HepG2 (cell line): ENCODE data around the gene TCEANC2. TPM values are rescaled to one million over a fixed set of nuclear protein-coding genes. Genes with fewer than 3 reads are reported as not detected.

Experiments
- ATF1 ChIP-seq: IDR thresholded peaks from 2 replicates; pipeline ENCODE4 v1.6.1; 2016; ENCODE audit warnings: mild to moderate bottlenecking, control low read depth
- CREM ChIP-seq, 2 experiments: sonication (generic) in 1 of 2; formaldehyde crosslinking in 1 of 2; IDR thresholded peaks; 2 replicates each; pipeline versions ENCODE4 v1.4.0 to v1.6.1; 2016 to 2020; ENCODE audit warnings: antibody characterized with exemption in 1 of 2, mild to moderate bottlenecking in 1 of 2, missing genetic modification reagents in 1 of 2
- GTF3A ChIP-seq: sonication (generic); formaldehyde crosslinking; conservative IDR thresholded peaks from 2 replicates; pipeline ENCODE4 v1.4.0; 2020; ENCODE audit warnings: mild to moderate bottlenecking, missing genetic modification reagents
- HMG20A ChIP-seq: IDR thresholded peaks from 2 replicates; pipeline ENCODE4 v1.6.1; 2016; ENCODE audit warnings: borderline replicate concordance
- IRX3 ChIP-seq: sonication (generic); formaldehyde crosslinking; IDR thresholded peaks from 2 replicates; pipeline ENCODE4 v1.8.1; 2023; ENCODE audit warnings: mild to moderate bottlenecking, low read depth, missing genetic modification reagents, borderline replicate concordance
- KAT8 ChIP-seq: IDR thresholded peaks from 2 replicates; pipeline ENCODE4 v1.6.1; 2016; ENCODE audit warnings: missing genetic modification reagents, missing compliant biosample characterization
- MED1 ChIP-seq: sonication (generic); formaldehyde crosslinking; IDR thresholded peaks from 2 replicates; pipeline ENCODE4 v1.4.0; 2020; ENCODE audit warnings: missing genetic modification reagents
- MEF2D ChIP-seq: sonication (generic); formaldehyde crosslinking; IDR thresholded peaks from 2 replicates; pipeline ENCODE4 v1.5.1; 2020; ENCODE audit warnings: mild to moderate bottlenecking, missing genetic modification reagents
- SCMH1 ChIP-seq: sonication (generic); formaldehyde crosslinking; IDR thresholded peaks from 2 replicates; pipeline ENCODE4 v1.9.0; 2021; ENCODE audit warnings: missing genetic modification reagents, mild to moderate bottlenecking, borderline replicate concordance
- YEATS4 ChIP-seq: sonication (generic); formaldehyde crosslinking; IDR thresholded peaks from 2 replicates; pipeline ENCODE4 v1.4.0; 2020; ENCODE audit warnings: missing genetic modification reagents, borderline replicate concordance
- ZBTB21 ChIP-seq: sonication (generic); formaldehyde crosslinking; IDR thresholded peaks from 2 replicates; pipeline ENCODE4 v1.4.0; 2020; ENCODE audit warnings: missing genetic modification reagents
- ZBTB8A ChIP-seq: sonication (generic); formaldehyde crosslinking; IDR thresholded peaks from 2 replicates; pipeline ENCODE4 v1.4.0; 2020; ENCODE audit warnings: mild to moderate bottlenecking, low read depth, missing genetic modification reagents, borderline replicate concordance
- ZNF143 ChIP-seq: sonication (generic); formaldehyde crosslinking; IDR thresholded peaks from 2 replicates; pipeline ENCODE4 v1.4.0; 2020; ENCODE audit warnings: missing genetic modification reagents
- polyA plus RNA-seq, 8 experiments: library from polyadenylated mRNA; depleted of rRNA in 3 of 8; stranded (reverse) in 7 of 8; unstranded in 1 of 8; fragments of >200 nt; fragmentation: Illumina TruSeq in 4 of 8; extraction: Trizol in 4 of 8; gene quantifications; 2 replicates each; pipeline versions ENCODE4 v1.2.1 to v1.2.3, GENCODE V29; 2011 to 2016; ENCODE audit warnings: low read depth in 4 of 8, missing spikeins in 1 of 8, mixed read lengths in 1 of 8; ENCODE audit not compliant: insufficient read depth in 1 of 8
- total RNA-seq, 5 experiments: library from RNA; depleted of rRNA; stranded (reverse); fragments of >200 nt; fragmentation: Illumina TruSeq; extraction: Trizol; gene quantifications; 2 replicates each; pipeline ENCODE4 v1.2.3, GENCODE V29; 2016; ENCODE audit warnings: low read depth in 1 of 5
- TF ChIP-seq, protein P1 (sequence below): IDR thresholded peaks from 2 replicates; pipeline ENCODE4 v1.6.1; 2016; ENCODE audit warnings: missing compliant biosample characterization, missing genetic modification reagents, borderline replicate concordance
- TF ChIP-seq, protein P2 (sequence below): sonication (generic); formaldehyde crosslinking; IDR thresholded peaks from 2 replicates; pipeline ENCODE4 v1.9.0; 2022; ENCODE audit warnings: low read depth, missing genetic modification reagents
- TF ChIP-seq, protein P3 (sequence below), 2 experiments: sonication (generic) in 1 of 2; formaldehyde crosslinking in 1 of 2; IDR thresholded peaks; 2 replicates each; pipeline versions ENCODE4 v1.4.0 to v1.6.1; 2018 to 2020; ENCODE audit warnings: missing genetic modification reagents in 2 of 2, borderline replicate concordance in 1 of 2, low read depth in 1 of 2, mild to moderate bottlenecking in 1 of 2, missing biosample characterization in 1 of 2
- TF ChIP-seq, protein P4 (sequence below): conservative IDR thresholded peaks from 2 replicates; pipeline ENCODE4 v1.6.1; 2018; ENCODE audit warnings: missing genetic modification reagents

TCEANC2 gene
- total and polyA plus RNA-seq, 2 of the 13 experiments (the other 11 are each of a cell fraction or from before 2014, with no cell fraction given): 3.8 to 5.0 TPM

DNA sequence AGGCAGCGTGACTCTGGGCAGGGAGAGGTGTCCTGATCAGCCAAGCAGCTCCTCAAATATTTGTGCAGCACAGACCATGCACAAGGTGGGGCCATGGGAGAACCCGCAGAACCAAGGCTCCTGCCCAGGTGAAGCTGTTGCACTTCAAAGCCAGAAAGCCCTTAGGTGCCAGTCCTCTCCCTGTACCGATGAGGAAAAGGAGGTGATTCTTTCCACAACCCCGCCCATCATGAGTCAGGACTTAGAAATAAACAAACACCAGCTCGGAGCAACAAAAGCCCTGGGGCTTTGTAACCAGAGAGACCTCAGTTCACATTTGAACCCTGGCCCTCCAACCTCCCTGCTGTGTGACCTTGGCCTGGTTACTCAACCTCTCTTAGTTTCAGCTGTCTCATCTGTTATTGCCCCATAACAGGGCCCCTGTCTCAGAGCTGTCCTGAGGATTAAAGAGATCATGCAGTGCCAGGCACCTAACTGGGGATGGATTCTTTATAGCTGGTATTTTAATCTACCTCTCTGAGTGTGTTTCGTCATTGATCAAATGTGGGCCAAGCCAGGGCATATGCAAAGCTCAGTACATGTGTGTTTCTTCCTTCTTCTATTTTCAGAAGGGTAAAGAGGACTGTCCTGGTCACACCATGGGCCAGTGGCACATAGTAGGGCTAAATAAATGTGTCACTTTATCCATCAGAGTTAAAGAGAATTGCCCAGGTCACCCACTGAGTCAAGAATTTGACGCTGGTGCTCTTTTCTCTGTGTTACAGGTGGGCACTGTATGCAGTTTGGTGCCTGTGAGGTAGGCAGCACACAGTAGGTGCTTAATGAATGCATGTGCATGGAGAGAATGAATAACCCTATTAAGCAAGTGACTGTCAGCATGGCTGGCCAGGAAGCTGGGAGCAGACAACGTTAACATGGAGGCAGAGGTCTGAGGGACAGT, 36.8 kb upstream of the TCEANC2 start (continued):
- TF ChIP-seq, protein P1, sequence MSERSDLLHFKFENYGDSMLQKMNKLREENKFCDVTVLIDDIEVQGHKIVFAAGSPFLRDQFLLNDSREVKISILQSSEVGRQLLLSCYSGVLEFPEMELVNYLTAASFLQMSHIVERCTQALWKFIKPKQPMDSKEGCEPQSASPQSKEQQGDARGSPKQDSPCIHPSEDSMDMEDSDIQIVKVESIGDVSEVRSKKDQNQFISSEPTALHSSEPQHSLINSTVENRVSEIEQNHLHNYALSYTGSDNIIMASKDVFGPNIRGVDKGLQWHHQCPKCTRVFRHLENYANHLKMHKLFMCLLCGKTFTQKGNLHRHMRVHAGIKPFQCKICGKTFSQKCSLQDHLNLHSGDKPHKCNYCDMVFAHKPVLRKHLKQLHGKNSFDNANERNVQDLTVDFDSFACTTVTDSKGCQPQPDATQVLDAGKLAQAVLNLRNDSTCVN (CRISPR knock-in tag): no peak; the same call in 1 of the 2 replicates
- TF ChIP-seq MED1 (CRISPR knock-in tag): peak; percentile 74
- TF ChIP-seq CREM (IDR thresholded peaks at IDR 0.05): no peak; the same call in 1 of the 2 replicates
- no peak for TF ChIP-seq CREM (CRISPR knock-in tag; IDR thresholded peaks at IDR 0.05)
- TF ChIP-seq, protein P2, sequence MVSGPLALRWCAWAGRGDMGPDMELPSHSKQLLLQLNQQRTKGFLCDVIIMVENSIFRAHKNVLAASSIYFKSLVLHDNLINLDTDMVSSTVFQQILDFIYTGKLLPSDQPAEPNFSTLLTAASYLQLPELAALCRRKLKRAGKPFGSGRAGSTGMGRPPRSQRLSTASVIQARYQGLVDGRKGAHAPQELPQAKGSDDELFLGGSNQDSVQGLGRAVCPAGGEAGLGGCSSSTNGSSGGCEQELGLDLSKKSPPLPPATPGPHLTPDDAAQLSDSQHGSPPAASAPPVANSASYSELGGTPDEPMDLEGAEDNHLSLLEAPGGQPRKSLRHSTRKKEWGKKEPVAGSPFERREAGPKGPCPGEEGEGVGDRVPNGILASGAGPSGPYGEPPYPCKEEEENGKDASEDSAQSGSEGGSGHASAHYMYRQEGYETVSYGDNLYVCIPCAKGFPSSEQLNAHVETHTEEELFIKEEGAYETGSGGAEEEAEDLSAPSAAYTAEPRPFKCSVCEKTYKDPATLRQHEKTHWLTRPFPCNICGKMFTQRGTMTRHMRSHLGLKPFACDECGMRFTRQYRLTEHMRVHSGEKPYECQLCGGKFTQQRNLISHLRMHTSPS (CRISPR knock-in tag): peak; percentile 53; the same call in 1 of the 2 replicates
- no peak for TF ChIP-seq GTF3A (CRISPR knock-in tag)
- no peak for TF ChIP-seq ATF1
- TF ChIP-seq, protein P3, sequence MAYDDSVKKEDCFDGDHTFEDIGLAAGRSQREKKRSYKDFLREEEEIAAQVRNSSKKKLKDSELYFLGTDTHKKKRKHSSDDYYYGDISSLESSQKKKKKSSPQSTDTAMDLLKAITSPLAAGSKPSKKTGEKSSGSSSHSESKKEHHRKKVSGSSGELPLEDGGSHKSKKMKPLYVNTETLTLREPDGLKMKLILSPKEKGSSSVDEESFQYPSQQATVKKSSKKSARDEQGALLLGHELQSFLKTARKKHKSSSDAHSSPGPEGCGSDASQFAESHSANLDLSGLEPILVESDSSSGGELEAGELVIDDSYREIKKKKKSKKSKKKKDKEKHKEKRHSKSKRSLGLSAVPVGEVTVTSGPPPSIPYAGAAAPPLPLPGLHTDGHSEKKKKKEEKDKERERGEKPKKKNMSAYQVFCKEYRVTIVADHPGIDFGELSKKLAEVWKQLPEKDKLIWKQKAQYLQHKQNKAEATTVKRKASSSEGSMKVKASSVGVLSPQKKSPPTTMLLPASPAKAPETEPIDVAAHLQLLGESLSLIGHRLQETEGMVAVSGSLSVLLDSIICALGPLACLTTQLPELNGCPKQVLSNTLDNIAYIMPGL (CRISPR knock-in tag; IDR thresholded peaks at IDR 0.05; ENCODE audit: borderline replicate concordance in 1 of 2, low read depth in 1 of 2): peak in 1 of 2 experiments; percentile 42; a peak in 1 of 4 replicates
- no peak for TF ChIP-seq ZNF143
- peak; percentile 77; the same call in 1 of the 2 replicates for TF ChIP-seq HMG20A (CRISPR knock-in tag)
- TF ChIP-seq ZBTB8A (CRISPR knock-in tag): 0 out of 2 replicates have a peak, but pooled peaks have one; percentile 53
- TF ChIP-seq KAT8: peak; percentile 64; the same call in 1 of the 2 replicates
- TF ChIP-seq, protein P4, sequence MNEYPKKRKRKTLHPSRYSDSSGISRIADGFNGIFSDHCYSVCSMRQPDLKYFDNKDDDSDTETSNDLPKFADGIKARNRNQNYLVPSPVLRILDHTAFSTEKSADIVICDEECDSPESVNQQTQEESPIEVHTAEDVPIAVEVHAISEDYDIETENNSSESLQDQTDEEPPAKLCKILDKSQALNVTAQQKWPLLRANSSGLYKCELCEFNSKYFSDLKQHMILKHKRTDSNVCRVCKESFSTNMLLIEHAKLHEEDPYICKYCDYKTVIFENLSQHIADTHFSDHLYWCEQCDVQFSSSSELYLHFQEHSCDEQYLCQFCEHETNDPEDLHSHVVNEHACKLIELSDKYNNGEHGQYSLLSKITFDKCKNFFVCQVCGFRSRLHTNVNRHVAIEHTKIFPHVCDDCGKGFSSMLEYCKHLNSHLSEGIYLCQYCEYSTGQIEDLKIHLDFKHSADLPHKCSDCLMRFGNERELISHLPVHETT (CRISPR knock-in tag): 0 out of 2 replicates have a peak, but pooled peaks have one; percentile 59
- no peak for TF ChIP-seq YEATS4 (CRISPR knock-in tag)
- no peak for TF ChIP-seq SCMH1
- 0 out of 2 replicates have a peak, but pooled peaks have one; percentile 33 for TF ChIP-seq MEF2D (CRISPR knock-in tag)
- TF ChIP-seq ZBTB21: no peak
- no peak for TF ChIP-seq IRX3 (CRISPR knock-in tag)
